Retinal pigment epithelial cell (primary cell): ENCODE measurements around the gene TCHH.
"Not testable (repeated sequence)": the region's sequence is repeated elsewhere in the genome, so short reads cannot be mapped to it uniquely, and the experiment has no call there.

ENCODE experiments used
- DNase-seq: peaks from one replicate; pipeline ENCODE4 v3.0.0-alpha.2; 2010; ENCODE audit warnings: low read depth
- H3K4me3 ChIP-seq: 2 replicates; pipeline ENCODE4 v1.5.1; 2011; ENCODE audit warnings: mild to moderate bottlenecking, low read length, control low read depth, moderate library complexity
- TF ChIP-seq, protein P1 (sequence below): conservative IDR thresholded peaks from 2 replicates; pipeline ENCODE4 v1.5.1; 2011; ENCODE audit warnings: low read depth, low read length, control low read depth, inconsistent platforms

TCHH gene

DNA sequence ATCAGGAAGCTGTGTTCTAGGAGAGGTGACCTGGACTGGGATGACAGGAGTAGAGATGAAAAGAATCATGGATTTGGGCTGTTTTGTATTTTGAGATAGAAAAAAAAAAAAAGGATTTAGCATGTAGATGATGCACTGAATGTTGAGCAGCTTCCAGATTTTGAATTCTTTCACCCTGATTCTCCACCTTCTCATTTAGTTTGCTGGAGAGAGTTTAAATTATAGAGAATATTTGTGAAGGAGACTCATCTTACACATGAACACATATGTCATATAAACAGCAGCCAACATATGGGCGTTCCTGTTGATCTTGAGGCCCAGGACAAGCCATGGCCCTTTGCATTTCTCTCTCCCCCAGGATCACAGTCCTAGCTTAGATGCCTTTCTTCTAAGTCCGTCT, 36.4 kb upstream of the TCHH start:
- no peak overlapping the region for H3K4me3 ChIP-seq
- TF ChIP-seq, protein P1, sequence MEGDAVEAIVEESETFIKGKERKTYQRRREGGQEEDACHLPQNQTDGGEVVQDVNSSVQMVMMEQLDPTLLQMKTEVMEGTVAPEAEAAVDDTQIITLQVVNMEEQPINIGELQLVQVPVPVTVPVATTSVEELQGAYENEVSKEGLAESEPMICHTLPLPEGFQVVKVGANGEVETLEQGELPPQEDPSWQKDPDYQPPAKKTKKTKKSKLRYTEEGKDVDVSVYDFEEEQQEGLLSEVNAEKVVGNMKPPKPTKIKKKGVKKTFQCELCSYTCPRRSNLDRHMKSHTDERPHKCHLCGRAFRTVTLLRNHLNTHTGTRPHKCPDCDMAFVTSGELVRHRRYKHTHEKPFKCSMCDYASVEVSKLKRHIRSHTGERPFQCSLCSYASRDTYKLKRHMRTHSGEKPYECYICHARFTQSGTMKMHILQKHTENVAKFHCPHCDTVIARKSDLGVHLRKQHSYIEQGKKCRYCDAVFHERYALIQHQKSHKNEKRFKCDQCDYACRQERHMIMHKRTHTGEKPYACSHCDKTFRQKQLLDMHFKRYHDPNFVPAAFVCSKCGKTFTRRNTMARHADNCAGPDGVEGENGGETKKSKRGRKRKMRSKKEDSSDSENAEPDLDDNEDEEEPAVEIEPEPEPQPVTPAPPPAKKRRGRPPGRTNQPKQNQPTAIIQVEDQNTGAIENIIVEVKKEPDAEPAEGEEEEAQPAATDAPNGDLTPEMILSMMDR, result no peak
- no peak for DNase-seq

DNA sequence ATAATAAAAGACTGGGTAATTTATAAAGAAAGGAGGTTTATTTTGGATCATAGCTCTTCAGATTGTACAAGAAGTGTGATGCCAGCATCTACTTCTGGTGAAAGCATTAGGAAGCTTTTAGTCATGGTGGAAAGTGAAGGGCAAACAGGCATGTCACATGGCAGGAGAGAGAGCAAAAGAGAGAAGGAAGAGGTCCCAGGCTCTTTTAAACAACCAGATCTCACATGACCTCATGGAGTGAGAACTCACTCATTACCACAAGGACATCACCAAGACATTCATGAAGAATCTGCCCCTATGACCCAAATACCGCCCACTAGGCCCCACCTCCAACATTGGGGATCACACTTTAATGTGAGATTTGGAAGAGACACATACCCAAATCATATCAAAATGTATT, 33.7 kb upstream of the TCHH start:
- TF ChIP-seq, protein P1, result no peak
- DNase-seq, result no peak
- H3K4me3 ChIP-seq, result no peak overlapping the region

DNA sequence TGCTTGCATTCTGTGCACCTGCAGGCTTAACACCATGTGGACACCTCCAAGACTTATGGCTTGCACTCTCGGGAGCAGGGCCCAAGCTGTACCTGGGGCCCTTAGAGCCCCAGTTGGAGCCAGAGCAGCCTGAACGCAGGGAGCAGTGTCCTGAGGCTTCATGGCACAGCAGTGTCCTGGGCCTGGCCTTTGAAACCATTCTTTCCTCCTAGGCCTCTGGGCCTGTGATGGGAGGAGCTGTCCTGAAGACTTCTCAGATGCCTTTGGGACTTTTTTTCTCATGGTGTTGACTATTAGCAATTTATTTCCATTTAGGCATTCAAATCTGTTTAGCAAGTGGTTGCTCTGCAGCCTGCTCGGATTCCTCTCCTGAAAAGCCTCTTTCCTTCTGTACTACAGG, 32.8 kb upstream of the TCHH start:
- no peak for DNase-seq
- TF ChIP-seq, protein P1, result no peak
- no peak overlapping the region for H3K4me3 ChIP-seq

DNA sequence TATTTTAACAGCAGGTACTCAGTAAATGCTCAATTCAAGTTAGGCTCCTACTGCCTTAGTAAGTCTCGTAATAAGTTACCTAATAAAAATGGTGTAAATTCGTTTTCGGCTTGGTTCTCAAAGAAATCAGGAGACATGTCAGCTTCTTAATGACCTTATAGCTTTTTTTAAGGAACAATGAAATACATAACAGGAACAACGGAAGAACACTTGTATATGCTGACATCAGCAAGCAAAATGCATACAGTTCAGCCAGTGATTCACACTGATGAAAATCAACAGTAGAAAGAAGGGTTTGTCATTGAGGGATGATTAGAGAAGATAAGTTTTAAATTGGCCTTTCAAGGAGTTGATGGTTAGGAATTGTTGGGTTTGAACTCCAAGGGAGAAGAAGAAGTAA, 30.5 kb upstream of the TCHH start:
- DNase-seq, result no peak
- no peak overlapping the region for H3K4me3 ChIP-seq
- TF ChIP-seq, protein P1, result no peak

DNA sequence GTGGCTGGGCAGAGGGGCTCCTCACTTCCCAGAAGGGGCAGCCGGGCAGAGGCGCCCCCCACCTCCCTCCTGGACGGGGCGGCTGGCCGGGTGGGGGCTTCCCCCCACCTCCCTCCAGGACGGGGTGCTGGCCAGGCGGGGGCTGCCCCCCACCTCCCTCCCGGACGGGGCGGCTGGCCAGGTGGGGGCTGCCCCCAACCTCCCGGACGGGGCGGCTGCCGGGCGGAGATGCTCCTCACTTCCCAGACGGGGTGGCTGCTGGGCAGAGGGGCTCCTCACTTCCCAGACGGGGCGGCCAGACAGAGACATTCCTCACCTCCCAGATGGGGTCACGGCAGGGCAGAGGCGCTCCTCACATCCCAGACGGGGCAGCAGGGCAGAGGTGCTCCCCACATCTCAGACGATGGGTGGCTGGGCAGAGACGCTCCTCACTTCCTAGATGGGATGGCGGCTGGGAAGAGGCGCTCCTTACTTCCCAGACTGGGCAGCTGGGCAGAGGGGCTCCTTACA, 29.5 kb upstream of the TCHH start:
- not testable (repeated sequence) for DNase-seq, H3K4me3 ChIP-seq

DNA sequence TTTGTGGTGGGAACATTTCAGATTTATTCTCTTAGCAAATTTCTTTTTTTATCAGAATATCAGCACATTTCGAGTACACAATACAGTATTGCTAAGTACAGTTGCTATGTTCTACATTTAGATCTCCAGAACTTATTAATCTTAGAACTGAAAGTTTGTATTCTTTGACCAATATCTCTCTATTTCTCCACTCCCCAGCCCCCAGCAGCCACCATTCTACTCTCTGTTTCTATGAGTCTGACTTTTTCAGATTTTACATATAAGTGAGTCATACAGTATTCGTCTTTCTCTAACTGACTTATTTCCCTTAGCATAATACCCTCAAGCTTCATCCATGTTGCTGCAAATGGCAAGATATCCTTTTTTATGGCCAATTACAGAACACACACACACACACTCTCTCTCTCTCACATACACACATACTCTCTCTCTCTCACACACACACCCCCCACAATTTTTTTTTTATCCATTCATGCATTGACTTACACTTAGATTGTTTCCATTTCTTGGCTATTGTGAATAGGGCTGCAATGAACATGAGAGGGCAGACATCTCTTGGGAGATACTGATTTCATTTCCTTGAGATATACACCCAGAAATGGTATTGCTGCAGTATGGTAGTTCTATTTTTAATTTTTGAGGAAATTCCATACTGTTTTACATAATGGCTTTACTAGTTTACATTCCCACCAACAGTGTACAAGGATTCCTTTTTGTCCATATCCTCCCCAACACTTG, 28.1 kb upstream of the TCHH start:
- TF ChIP-seq, protein P1, result no peak
- no peak for DNase-seq
- no peak overlapping the region for H3K4me3 ChIP-seq

DNA sequence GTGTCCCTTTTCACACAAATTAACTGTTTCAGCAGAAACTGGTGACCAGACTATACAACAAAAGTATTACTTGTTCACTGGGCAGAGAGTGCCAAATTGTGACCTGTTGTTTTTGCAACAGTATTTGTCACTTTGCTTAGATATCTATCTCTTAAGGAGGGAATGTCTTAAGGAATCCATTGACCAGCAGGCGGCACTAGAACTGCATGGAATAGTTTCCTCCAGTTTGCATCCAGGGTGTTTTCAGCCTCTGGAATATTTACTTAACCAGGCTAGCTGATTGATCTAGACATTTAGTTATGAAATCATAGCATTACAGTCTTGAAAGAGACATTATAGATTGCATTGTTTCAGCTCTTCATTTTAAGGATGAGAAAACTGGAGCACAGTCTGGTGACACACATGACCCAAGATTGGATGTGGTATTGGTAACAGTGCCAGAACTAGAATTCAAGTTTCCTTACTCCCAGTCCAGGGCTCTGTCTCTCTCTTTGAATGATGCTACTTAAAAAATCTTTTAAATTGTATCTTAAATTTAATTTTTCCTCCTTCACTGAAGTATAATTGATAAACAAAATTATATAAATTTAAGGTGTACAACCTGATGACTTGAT, 26.8 kb upstream of the TCHH start:
- DNase-seq, result peak; percentile 17
- TF ChIP-seq, protein P1, result peak; percentile 91
- H3K4me3 ChIP-seq, result no peak overlapping the region
